SK-N-SH treated with all-trans-retinoic acid at 6 μM for 48 hours (cell line): ENCODE data around the gene SDCCAG8.

ENCODE experiments used
- ESRRG ChIP-seq: fragments of 250-450 bp; sonication (Bioruptor Pico); IDR thresholded peaks from 2 replicates; pipeline ENCODE4 v1.6.1; 2021; ENCODE audit warnings: mild to moderate bottlenecking
- SNAI2 ChIP-seq: fragments of 250-450 bp; sonication (Bioruptor Pico); IDR thresholded peaks from 2 replicates; pipeline ENCODE4 v1.5.0; 2020; ENCODE audit warnings: mild to moderate bottlenecking, moderate library complexity
- ZFP3 ChIP-seq: fragments of 250-450 bp; sonication (Bioruptor Pico); IDR thresholded peaks from 2 replicates; pipeline ENCODE4 v1.5.0; 2020; ENCODE audit warnings: mild to moderate bottlenecking, moderate library complexity
- ZFP30 ChIP-seq: fragments of 450-650 bp; formaldehyde crosslinking; IDR thresholded peaks from 2 replicates; pipeline ENCODE4 v1.5.0; 2022; ENCODE audit warnings: mild to moderate bottlenecking, moderate library complexity
- ZNF8 ChIP-seq: fragments of 450-650 bp; formaldehyde crosslinking; IDR thresholded peaks from 2 replicates; pipeline ENCODE4 v1.5.0; 2020; ENCODE audit warnings: mild to moderate bottlenecking, moderate library complexity
- TF ChIP-seq, protein P1 (sequence below): fragments of 250-450 bp; sonication (Bioruptor Pico); IDR thresholded peaks from 2 replicates; pipeline ENCODE4 v1.5.0; 2020; ENCODE audit warnings: mild to moderate bottlenecking, moderate library complexity
- TF ChIP-seq, protein P2 (sequence below): fragments of 250-450 bp; sonication (Bioruptor Pico); IDR thresholded peaks from 2 replicates; pipeline ENCODE4 v1.8.0; 2020; ENCODE audit warnings: mild to moderate bottlenecking, moderate library complexity, borderline replicate concordance

DNA sequence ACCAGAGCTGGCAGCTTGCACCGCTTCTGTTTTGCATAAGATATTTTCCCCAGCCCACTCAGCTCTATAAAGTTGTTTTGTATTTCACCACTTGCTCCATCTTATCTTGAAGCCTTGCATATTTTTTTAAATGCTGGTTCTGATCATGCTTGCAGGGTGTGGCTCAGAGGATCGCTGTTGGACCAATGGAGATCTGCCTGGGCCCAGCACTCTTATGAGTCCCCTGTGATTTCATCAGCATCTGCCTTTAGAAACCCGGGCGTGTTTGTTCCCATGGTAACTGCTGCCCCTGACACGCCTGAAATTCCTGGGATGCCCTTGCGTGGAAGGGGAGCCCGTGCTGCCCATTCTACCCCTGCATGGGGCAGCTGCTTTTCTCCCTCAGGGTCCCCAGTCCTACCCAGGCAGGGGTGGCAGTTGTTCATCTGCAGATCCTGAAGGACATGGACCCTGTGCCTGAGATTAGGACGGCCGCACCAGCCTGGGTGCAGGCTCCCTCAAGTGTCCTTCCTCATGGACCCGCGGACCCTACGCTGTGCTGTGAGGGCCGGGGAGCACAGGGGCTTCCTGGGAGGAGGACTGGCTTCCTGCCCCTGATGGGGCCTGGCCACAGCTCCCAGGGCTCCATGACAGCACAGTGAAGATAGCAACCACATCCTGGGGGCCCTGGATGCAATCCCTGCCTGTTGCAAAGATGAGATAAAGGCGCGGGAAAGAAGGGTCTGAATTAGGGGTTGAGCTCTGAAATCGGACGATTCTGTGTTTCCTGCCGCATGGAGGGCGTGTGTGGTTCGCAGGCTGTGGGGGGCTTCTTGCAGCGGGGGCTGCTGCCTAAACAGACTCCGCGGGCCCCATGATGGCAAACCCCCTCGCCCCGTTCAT, 226.5 kb downstream of the SDCCAG8 start:
- no peak for TF ChIP-seq ZFP30 (CRISPR knock-in tag)
- TF ChIP-seq SNAI2 (CRISPR knock-in tag), result no peak
- TF ChIP-seq ZFP3 (CRISPR knock-in tag), result no peak
- TF ChIP-seq ZNF8 (CRISPR knock-in tag), result no peak
- TF ChIP-seq ESRRG (CRISPR knock-in tag), result no peak
- TF ChIP-seq, protein P1, sequence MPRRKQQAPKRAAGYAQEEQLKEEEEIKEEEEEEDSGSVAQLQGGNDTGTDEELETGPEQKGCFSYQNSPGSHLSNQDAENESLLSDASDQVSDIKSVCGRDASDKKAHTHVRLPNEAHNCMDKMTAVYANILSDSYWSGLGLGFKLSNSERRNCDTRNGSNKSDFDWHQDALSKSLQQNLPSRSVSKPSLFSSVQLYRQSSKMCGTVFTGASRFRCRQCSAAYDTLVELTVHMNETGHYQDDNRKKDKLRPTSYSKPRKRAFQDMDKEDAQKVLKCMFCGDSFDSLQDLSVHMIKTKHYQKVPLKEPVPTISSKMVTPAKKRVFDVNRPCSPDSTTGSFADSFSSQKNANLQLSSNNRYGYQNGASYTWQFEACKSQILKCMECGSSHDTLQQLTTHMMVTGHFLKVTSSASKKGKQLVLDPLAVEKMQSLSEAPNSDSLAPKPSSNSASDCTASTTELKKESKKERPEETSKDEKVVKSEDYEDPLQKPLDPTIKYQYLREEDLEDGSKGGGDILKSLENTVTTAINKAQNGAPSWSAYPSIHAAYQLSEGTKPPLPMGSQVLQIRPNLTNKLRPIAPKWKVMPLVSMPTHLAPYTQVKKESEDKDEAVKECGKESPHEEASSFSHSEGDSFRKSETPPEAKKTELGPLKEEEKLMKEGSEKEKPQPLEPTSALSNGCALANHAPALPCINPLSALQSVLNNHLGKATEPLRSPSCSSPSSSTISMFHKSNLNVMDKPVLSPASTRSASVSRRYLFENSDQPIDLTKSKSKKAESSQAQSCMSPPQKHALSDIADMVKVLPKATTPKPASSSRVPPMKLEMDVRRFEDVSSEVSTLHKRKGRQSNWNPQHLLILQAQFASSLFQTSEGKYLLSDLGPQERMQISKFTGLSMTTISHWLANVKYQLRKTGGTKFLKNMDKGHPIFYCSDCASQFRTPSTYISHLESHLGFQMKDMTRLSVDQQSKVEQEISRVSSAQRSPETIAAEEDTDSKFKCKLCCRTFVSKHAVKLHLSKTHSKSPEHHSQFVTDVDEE (CRISPR knock-in tag), result no peak
- TF ChIP-seq, protein P2, sequence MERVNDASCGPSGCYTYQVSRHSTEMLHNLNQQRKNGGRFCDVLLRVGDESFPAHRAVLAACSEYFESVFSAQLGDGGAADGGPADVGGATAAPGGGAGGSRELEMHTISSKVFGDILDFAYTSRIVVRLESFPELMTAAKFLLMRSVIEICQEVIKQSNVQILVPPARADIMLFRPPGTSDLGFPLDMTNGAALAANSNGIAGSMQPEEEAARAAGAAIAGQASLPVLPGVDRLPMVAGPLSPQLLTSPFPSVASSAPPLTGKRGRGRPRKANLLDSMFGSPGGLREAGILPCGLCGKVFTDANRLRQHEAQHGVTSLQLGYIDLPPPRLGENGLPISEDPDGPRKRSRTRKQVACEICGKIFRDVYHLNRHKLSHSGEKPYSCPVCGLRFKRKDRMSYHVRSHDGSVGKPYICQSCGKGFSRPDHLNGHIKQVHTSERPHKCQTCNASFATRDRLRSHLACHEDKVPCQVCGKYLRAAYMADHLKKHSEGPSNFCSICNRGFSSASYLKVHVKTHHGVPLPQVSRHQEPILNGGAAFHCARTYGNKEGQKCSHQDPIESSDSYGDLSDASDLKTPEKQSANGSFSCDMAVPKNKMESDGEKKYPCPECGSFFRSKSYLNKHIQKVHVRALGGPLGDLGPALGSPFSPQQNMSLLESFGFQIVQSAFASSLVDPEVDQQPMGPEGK (CRISPR knock-in tag), result no peak
